ENCODE measurements around the gene TAF1A.

Gene TAF1A

GRCh38 chr1:222596696-222597095, 7.0 kb upstream of the TAF1A start:
- no peak for DNase-seq (ENCODE audit: low read depth, low spot score)

- DNase-seq (ENCODE audit: low read depth, low spot score), result no peak
Measured at GRCh38 chr1:222594789-222595188, 5.1 kb upstream of the TAF1A start.

- no peak for DNase-seq (ENCODE audit: low read depth, low spot score)
Measured at GRCh38 chr1:222592171-222592570, 2.4 kb upstream of the TAF1A start.

- DNase-seq (ENCODE audit: low read depth, low spot score), result no peak
Measured at GRCh38 chr1:222588135-222588534, 1.6 kb downstream of the TAF1A start.

GRCh38 chr1:222586842-222587241, 2.9 kb downstream of the TAF1A start:
- DNase-seq (ENCODE audit: low read depth, low spot score), result no peak

- no peak for DNase-seq (ENCODE audit: low read depth, low spot score)
Measured at GRCh38 chr1:222583079-222583478, 6.7 kb downstream of the TAF1A start.

- DNase-seq (ENCODE audit: low read depth, low spot score), result no peak
Measured at GRCh38 chr1:222582099-222582774, 7.5 kb downstream of the TAF1A start.

- no peak for DNase-seq (ENCODE audit: low read depth, low spot score)
Measured at GRCh38 chr1:222579316-222579715, 10.4 kb downstream of the TAF1A start.

GRCh38 chr1:222570837-222571236, 18.9 kb downstream of the TAF1A start:
- no peak for DNase-seq (ENCODE audit: low read depth, low spot score)

GRCh38 chr1:222561656-222562055, 28.1 kb downstream of the TAF1A start:
- no peak for DNase-seq (ENCODE audit: low read depth, low spot score)

- DNase-seq (ENCODE audit: low read depth, low spot score), result no peak
Measured at GRCh38 chr1:222557574-222557973, 32.2 kb downstream of the TAF1A start.

- DNase-seq (ENCODE audit: low read depth, low spot score), result no peak
Measured at GRCh38 chr1:222557148-222557547, 32.6 kb downstream of the TAF1A start.

GRCh38 chr1:222555992-222556615, 33.6 kb downstream of the TAF1A start:
- DNase-seq (ENCODE audit: low read depth, low spot score), result no peak

GRCh38 chr1:222554177-222554576, 35.6 kb downstream of the TAF1A start:
- DNase-seq (ENCODE audit: low read depth, low spot score), result no peak

GRCh38 chr1:222552882-222553281, 36.9 kb downstream of the TAF1A start:
- DNase-seq (ENCODE audit: low read depth, low spot score), result no peak

- DNase-seq (ENCODE audit: low read depth, low spot score), result no peak
Measured at GRCh38 chr1:222547944-222548671, 41.6 kb downstream of the TAF1A start, which contains the start of gene HHIPL2. Gene HHIPL2 (minus strand): TSS chr1:222548104. CDS start chr1:222548044, 60 bp downstream.

- no peak for DNase-seq (ENCODE audit: low read depth, low spot score)
Measured at GRCh38 chr1:222547260-222547614, 42.5 kb downstream of the TAF1A start.

GRCh38 chr1:222546548-222547259, 43.0 kb downstream of the TAF1A start:
- no peak for DNase-seq (ENCODE audit: low read depth, low spot score)

- DNase-seq (ENCODE audit: low read depth, low spot score), result no peak
Measured at GRCh38 chr1:222546091-222546490, 43.6 kb downstream of the TAF1A start.

GRCh38 chr1:222543817-222544216, 45.9 kb downstream of the TAF1A start:
- no peak for DNase-seq (ENCODE audit: low read depth, low spot score)

GRCh38 chr1:222540598-222540995, 49.1 kb downstream of the TAF1A start:
- DNase-seq (ENCODE audit: low read depth, low spot score), result no peak

- DNase-seq (ENCODE audit: low read depth, low spot score), result no peak
Measured at GRCh38 chr1:222539951-222540597, 49.7 kb downstream of the TAF1A start.

Data from activated naive CD8-positive, alpha-beta T cell treated with anti-CD3 and anti-CD28 coated beads, Interleukin-2, amount 50 U/mL, for 16 hours (primary cell).